CD14-positive monocyte (primary cell): ENCODE data around the gene BAZ2B. TPM values are rescaled to one million over a fixed set of nuclear protein-coding genes. Genes with fewer than 3 reads are reported as not detected.

Source experiments
- DNase-seq, 3 donors: peaks; one replicate each; pipeline ENCODE4 v3.0.0-alpha.2; 2011 to 2022
- H2AFZ ChIP-seq: 2 replicates; pipeline ENCODE4 v1.6.0; 2012; ENCODE audit warnings: mild to moderate bottlenecking, low read depth, low read length, inconsistent platforms; ENCODE audit not compliant: insufficient read depth, poor library complexity, severe bottlenecking
- H3K27ac ChIP-seq, 2 donors: 1 replicate in 1 of 2; 2 replicates in 1 of 2; pipeline ENCODE4 v1.5.1; 2012 to 2013; ENCODE audit warnings: low read length in 2 of 2, control low read depth in 1 of 2, inconsistent platforms in 1 of 2, low read depth in 1 of 2, mild to moderate bottlenecking in 1 of 2
- H3K27me3 ChIP-seq, 2 donors: one replicate each; pipeline versions ENCODE4 v1.6.0 to v1.6.1; 2011 to 2013; ENCODE audit warnings: low read length in 2 of 2; ENCODE audit not compliant: control insufficient read depth in 2 of 2, insufficient read depth in 2 of 2
- H3K36me3 ChIP-seq, 2 donors: replicated peaks in 1 of 2; 1 replicate in 1 of 2; 2 replicates in 1 of 2; pipeline versions ENCODE4 v1.5.1 to v1.6.1; 2012 to 2013; ENCODE audit warnings: low read length in 2 of 2, control low read depth in 1 of 2, inconsistent platforms in 1 of 2, mild to moderate bottlenecking in 1 of 2; ENCODE audit not compliant: insufficient read depth in 2 of 2, control insufficient read depth in 1 of 2
- H3K4me1 ChIP-seq, 2 donors: 1 replicate in 1 of 2; 2 replicates in 1 of 2; pipeline versions ENCODE4 v1.5.1 to v1.6.1; 2012 to 2013; ENCODE audit warnings: low read length in 2 of 2, control low read depth in 1 of 2, inconsistent platforms in 1 of 2, mild to moderate bottlenecking in 1 of 2, moderate library complexity in 1 of 2; ENCODE audit not compliant: insufficient read depth in 2 of 2, control insufficient read depth in 1 of 2
- H3K4me2 ChIP-seq: replicated peaks from 2 replicates; pipeline ENCODE3; 2012; ENCODE audit warnings: low read length, moderate library complexity, mild to moderate bottlenecking; ENCODE audit not compliant: poor library complexity, severe bottlenecking; ENCODE audit errors: extremely low read depth
- H3K4me3 ChIP-seq, 3 experiments: fragments of 200-600 bp in 1 of 3; sonication (generic) in 1 of 3; replicated peaks in 1 of 3; 1 replicate in 2 of 3; 2 replicates in 1 of 3; pipeline ENCODE4 v1.5.1; 2011 to 2013; ENCODE audit warnings: low read length in 3 of 3, mild to moderate bottlenecking in 3 of 3, control low read depth in 2 of 3, low read depth in 2 of 3, inconsistent platforms in 1 of 3, moderate library complexity in 1 of 3
- H3K79me2 ChIP-seq: 2 replicates; pipeline ENCODE4 v1.6.0; 2012; ENCODE audit warnings: mild to moderate bottlenecking, control low read depth, inconsistent platforms, low read length, moderate library complexity; ENCODE audit not compliant: insufficient read depth
- H3K9ac ChIP-seq: 2 replicates; pipeline ENCODE4 v1.6.0; 2017; ENCODE audit warnings: low read length, mild to moderate bottlenecking; ENCODE audit not compliant: insufficient read depth, poor library complexity, severe bottlenecking
- H3K9me3 ChIP-seq, 2 donors: replicated peaks in 1 of 2; 1 replicate in 1 of 2; 2 replicates in 1 of 2; pipeline versions ENCODE4 v1.5.1 to v1.6.1; 2012 to 2013; ENCODE audit warnings: low read length in 2 of 2, control low read depth in 1 of 2; ENCODE audit not compliant: control insufficient read depth in 1 of 2, insufficient read depth in 1 of 2
- H4K20me1 ChIP-seq: 2 replicates; pipeline ENCODE4 v1.6.0; 2012; ENCODE audit warnings: mild to moderate bottlenecking, low read length, control low read depth, moderate library complexity; ENCODE audit not compliant: insufficient read depth
- H3K27ac Mint-ChIP-seq, 7 donors: one replicate each; pipeline ENCODE4 v1.8.0; 2020; ENCODE audit warnings: mild to moderate bottlenecking in 7 of 7, mixed read lengths in 7 of 7, moderate library complexity in 6 of 7, inconsistent platforms in 2 of 7
- H3K27me3 Mint-ChIP-seq, 3 donors: one replicate each; pipeline ENCODE4 v1.8.0; 2021 to 2022; ENCODE audit warnings: low read depth in 3 of 3, mild to moderate bottlenecking in 3 of 3, mixed read lengths in 3 of 3, moderate library complexity in 3 of 3, inconsistent platforms in 1 of 3
- H3K36me3 Mint-ChIP-seq, 2 donors: one replicate each; pipeline ENCODE4 v1.8.0; 2020; ENCODE audit warnings: mixed read lengths in 2 of 2, inconsistent platforms in 1 of 2, mild to moderate bottlenecking in 1 of 2
- H3K4me1 Mint-ChIP-seq: one replicate; pipeline ENCODE4 v1.8.0; 2020; ENCODE audit warnings: mild to moderate bottlenecking, mixed read lengths
- H3K4me3 Mint-ChIP-seq, 2 donors: one replicate each; pipeline ENCODE4 v1.8.0; 2020; ENCODE audit warnings: mild to moderate bottlenecking in 2 of 2, mixed read lengths in 2 of 2, moderate library complexity in 1 of 2
- H3K9me3 Mint-ChIP-seq, 7 donors: one replicate each; pipeline ENCODE4 v1.8.0; 2020 to 2022; ENCODE audit warnings: mixed read lengths in 7 of 7, mild to moderate bottlenecking in 6 of 7, moderate library complexity in 6 of 7, inconsistent platforms in 2 of 7
- CTCF ChIP-seq: fragments of 200-600 bp; IDR thresholded peaks from one replicate; pipeline ENCODE4 v1.8.0; 2022; ENCODE audit warnings: antibody characterized with exemption, mild to moderate bottlenecking
- WGBS: methylation state at CpG from one replicate; pipeline ENCODE4 v1.1.5; 2013; ENCODE audit warnings: missing lambda C conversion rate; ENCODE audit not compliant: insufficient coverage; 5-methylcytosine and 5-hydroxymethylcytosine counted together
- intact Hi-C, 2 donors: fragments of 100-400 bp; cut with micrococcal nuclease; formaldehyde crosslinking; loops; one replicate each; pipeline versions ENCODE4 v1.15.0 to v1.15.1; 2023
- polyA plus RNA-seq, 3 donors: library from polyadenylated mRNA; depleted of rRNA in 1 of 3; unstranded in 2 of 3; stranded (reverse) in 1 of 3; fragments of 300-500 nt in 2 of 3; fragments of >200 nt in 1 of 3; fragmentation: Illumina TruSeq in 2 of 3; gene quantifications; 1 replicate in 2 of 3; 2 replicates in 1 of 3; pipeline ENCODE4 v1.2.3, GENCODE V29; 2012 to 2021

BAZ2B gene
- polyA plus RNA-seq, 3 donors = 12.9 to 34.2 (median 31.6) TPM

- H2AFZ ChIP-seq = no peak overlapping the region
- H3K4me2 ChIP-seq = no peak overlapping the region
- H3K4me1 ChIP-seq = no peaks in the 10 kb centered on the region
- peaks cover 6% of the 10 kb centered on the region for H3K4me1 Mint-ChIP-seq
- H3K27me3 ChIP-seq = no peaks in the 10 kb centered on the region
- no peak overlapping the region for H3K9ac ChIP-seq
- peaks cover 29% of the 10 kb centered on the region for H3K79me2 ChIP-seq
- peaks cover 0 to 1% (median 0%) of the 10 kb centered on the region in 3 donors for H3K27me3 Mint-ChIP-seq
- H3K9me3 Mint-ChIP-seq = peaks cover 0 to 2% (median 0%) of the 10 kb centered on the region in 7 donors
- no peaks in the 10 kb centered on the region for H3K9me3 ChIP-seq
- peaks cover 6 to 7% of the 10 kb centered on the region in 2 donors for H3K36me3 Mint-ChIP-seq
- no peak for TF ChIP-seq CTCF
- no peak overlapping the region for H3K4me3 ChIP-seq
- intact Hi-C loops = no loop called here
- WGBS = 83% methylated on average over 1 of the region's 2 CpGs
- H3K4me3 Mint-ChIP-seq = no peak overlapping the region
- DNase-seq = no peak
- no peak overlapping the region for H3K27ac Mint-ChIP-seq
- H4K20me1 ChIP-seq = peaks cover 79% of the 10 kb centered on the region
- H3K27ac ChIP-seq = no peak overlapping the region
- H3K36me3 ChIP-seq = peaks cover 0 to 6% of the 10 kb centered on the region in 2 donors
These were observed 131.8 kb downstream of the BAZ2B start for GRCh38 chr2:159484532-159484931.

GRCh38 chr2:159476329-159476728 lies 140.0 kb downstream of the BAZ2B start:
- no CpG with 5 or more reads among the region's 2 CpGs for WGBS
- Mint-ChIP-seq H3K27ac (peak overlapping the region in 3 of 7 donors; percentile 23 to 62 (median 52)), H3K27me3 (no peaks in the 10 kb centered on the region), H3K36me3 (peaks cover 25 to 45% of the 10 kb centered on the region in 2 donors), H3K9me3 (peaks cover 0 to 19% (median 5%) of the 10 kb centered on the region in 7 donors), H3K4me3 (no peak overlapping the region), H3K4me1 (no peaks in the 10 kb centered on the region)
- TF ChIP-seq CTCF = no peak
- Histone ChIP-seq H3K9me3 (no peaks in the 10 kb centered on the region), H2AFZ (no peak overlapping the region), H3K4me1 (no peaks in the 10 kb centered on the region), H3K27me3 (no peaks in the 10 kb centered on the region), H3K4me3 (no peak overlapping the region), H3K9ac (no peak overlapping the region), H4K20me1 (peaks cover 17% of the 10 kb centered on the region), H3K4me2 (no peak overlapping the region), H3K79me2 (peaks cover 14% of the 10 kb centered on the region), H3K27ac (no peak overlapping the region), H3K36me3 (peaks cover 31 to 53% of the 10 kb centered on the region in 2 donors)
- intact Hi-C loops = no loop called here
- DNase-seq = no peak
